ENCODE results near the gene FOXD2.

FOXD2 gene

DNA sequence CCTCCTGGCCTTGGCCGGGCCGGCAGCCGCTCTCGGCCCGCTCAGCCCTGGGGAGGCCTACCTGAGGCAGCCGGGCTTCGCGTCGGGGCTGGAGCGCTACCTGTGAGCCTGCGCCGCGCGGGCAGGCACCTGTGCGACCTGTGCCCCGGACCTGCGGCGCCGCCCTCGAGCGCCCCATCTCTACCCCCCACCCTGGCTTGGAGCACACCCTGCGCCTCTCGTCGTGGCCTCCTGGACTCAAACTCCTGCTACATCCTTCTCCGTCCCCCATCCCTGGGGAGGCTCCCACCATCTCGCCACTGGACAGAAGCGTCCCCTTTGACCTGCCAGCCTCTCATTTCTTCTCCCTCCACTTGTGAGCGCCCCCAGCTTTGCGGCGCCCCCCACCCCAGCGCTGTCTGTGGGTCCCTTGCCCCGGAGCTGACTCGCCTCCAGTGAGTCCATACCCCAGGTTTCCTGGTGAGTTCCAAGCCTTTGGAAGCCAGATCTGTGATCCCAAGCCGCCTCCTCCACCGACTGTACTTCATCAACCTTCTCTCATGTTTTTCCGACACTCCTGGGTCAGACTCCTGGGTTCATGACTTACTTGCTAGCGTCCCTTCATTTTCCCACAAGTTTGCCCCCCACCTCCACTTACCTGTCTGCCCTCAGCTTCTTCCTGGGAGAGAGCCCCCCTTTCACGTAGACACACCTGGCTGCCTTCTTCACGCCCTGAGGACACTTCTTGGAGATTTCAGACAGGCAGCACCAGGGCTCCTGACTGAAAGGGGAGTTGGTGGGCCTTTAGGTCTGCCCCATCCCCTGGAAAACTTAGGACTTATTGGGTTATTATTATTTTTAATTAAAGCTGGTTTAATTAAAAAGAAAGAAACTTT lies 20.4 kb upstream of the FOXD2 start:
- FAIRE-seq: no peak

DNA sequence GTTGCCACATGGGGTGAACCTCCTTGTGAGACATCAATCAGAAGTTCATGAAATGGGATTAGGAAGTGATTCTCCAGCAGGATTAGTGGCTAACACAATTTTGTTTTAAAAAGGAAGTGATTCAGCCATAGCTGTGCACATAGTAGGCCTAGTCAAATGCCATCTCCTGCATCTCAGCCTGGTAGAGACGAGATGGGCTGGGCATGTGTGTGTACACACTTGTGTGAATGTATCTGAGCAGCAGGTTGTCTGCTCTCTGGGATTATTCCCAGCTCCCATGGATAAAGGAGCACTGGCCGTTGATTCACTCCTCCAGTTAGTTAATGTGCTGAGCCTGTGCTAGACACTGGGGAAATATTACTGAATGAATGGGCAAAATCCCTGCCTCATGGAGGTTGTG lies 19.7 kb upstream of the FOXD2 start:
- FAIRE-seq: no peak

DNA sequence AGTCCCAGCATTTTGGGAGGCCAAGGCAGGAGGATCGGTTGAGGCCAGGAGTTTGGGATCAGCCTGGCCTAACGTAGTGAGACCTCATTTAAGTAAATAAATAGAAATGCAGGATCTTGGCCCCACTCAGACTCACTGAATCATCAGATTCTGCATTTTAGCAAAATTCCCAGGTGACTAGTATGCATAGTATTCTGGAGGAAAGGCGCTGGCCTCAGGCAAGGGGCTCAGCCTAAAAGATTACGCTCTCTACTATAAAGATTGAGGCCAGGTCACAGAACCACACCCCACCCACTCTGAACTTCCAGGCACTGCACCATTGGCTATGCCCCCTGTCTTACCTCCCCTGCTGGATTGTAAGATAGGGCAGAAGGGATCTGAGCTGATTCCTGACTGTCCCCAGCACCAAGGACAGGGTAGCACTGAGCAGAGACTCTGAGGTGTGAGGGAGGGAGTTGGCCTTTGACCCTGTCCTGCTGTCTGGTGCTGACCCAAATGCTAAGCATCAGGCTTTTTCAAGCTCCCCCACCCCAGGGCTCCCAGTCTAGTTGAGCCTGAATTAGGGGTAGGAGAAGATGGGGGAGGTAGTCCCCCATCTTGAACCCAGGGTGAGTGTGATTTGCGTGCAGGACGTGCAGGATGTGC lies 19.0 kb upstream of the FOXD2 start:
- no peak for FAIRE-seq

GRCh38 chr1:47420547-47420946 lies 17.3 kb upstream of the FOXD2 start:
- no peak for FAIRE-seq

- no peak for FAIRE-seq
These were observed 14.0 kb upstream of the FOXD2 start for GRCh38 chr1:47423872-47424271.

DNA sequence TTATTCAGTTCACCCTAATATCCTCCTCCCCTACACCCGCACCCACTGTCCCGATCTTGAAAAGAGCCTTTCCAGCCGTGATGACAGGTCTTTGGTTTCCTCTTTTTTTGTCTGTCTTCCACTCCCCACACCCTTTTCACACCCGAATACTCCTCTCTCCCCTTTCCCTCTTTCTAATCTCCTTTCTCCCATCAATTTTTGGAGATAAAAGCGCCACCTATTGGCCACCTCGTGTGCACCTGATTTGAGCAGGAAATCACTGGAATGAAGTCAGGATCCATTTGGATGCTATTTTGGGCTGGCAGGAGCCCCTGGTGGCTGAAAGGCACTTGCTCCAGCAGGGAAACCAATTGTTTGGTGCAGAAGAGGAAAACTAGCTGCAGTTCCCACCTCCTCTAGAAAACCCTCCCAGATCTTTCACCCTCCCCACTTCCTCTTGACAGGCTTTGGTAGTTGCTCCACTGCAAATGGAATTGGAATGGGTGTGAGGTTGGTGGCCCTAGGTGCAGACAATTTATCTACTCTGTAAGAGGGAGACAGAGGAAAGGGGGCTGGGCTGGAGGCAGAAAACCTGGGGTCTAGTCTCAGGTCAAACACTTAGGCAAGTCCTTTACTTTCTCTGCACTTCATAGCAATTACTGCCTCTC lies 13.4 kb upstream of the FOXD2 start:
- FAIRE-seq: no peak

DNA sequence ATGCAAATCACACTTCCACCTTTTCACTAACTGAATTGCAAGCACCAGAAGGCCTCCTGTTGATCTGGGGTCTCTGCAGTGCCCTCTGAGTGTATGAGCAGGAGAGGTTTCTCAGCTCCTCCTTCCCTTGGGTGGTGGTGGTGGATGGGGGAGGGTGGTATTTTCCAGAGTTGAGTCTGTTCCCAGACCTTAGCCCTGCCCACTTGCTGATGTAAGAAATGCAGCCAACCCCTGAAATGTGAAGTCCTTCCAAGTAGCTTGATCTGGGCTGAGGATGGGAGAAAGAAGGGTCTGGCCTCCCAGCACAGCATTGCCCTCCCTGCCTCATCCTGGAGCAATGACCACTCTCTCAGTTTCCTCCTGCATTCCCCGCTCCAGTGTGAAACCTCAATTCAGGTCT lies 6.3 kb upstream of the FOXD2 start:
- FAIRE-seq: no peak

DNA sequence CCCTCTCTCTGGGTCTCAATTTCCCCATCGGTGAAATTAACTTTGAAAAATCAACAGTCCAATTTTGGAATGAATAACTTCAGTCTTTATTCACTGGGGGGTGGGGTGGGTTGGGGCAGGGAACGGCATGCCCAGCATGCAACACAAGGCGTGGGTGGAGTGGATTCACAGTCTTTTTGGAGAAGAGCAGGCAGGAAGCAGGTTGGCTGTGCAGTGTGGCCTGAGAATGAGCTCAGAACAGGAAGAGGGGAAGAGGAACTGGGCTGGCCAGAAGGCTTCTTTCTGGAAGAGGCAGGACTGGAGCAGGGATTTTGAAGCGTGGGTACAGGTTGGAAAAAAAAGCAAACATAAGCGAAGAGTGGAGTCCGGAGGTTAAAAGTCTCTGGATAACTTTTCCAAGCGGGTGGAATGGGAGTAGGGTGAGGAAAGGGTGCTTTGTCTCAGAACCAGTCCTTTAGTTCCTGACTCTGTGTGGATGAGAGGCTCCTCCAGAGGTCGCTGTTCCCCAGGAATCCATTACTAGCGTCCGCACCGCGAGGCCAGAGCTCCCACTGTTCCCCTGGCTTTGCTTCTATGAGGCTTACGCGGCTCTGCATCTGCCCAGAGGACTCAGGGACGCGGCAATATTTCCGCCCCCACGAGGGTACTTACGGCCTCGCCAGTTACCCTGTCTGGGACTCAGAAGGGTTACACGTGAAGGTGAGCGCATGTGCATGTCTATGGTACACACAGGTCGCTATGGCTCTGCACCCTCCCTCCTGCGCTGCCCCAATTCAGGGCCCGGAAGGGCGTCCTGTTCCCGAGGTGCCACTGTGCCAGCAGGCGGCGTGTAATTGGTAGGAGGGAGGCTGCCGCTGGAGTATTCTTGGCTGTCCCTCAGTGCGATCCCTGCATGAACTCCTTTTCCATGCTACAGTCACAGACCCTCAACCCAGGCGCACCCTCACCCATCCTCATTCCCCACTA lies 5.5 kb upstream of the FOXD2 start:
- no peak for FAIRE-seq

DNA sequence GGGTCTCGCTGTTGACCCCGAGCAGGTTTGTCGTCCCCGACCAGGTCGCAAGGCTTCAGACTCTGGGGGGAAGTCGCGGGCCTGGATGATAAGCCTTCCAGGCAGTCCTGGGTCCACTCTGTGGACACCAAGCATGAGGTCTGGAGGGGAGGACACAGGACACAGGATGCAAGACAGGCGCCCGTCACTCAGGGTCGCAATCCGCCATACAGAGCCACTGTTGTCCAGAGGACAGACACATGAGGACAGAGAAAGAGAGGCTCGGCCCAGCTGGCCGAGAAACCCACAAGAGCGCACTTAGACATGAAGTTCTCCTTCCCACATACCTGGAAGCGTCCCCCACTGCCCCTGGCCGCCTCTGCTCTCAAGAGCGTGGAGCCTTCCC lies 4.8 kb upstream of the FOXD2 start:
- FAIRE-seq: no peak

DNA sequence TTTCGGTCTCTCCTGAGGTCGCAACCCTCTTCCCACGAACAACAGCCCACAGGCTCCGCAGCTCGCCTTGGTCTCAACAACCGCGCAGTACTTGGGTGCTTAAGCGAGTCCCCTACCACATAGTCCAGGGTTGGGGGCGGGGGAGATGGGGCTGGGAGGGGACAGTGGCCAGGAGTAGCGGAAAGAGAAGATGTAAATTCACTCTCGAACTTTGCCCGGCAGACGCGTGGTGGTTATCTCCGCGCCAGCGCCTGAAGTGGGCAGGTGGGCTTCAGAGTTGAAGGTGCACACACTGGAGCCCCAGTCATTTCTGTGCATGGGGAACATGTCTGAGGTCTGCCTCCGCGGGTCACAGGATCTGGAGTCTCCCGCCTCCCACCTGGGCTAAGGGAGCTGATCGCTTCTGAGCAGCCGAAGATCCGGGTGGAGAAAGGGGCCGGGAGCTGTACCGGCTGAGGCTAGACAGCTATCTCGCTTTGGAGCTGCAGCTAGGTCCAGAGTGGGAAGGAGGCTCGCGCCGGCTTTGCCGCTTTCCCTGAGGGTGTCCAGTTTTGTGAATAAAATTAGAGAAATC lies 4.3 kb upstream of the FOXD2 start:
- FAIRE-seq: no peak

DNA sequence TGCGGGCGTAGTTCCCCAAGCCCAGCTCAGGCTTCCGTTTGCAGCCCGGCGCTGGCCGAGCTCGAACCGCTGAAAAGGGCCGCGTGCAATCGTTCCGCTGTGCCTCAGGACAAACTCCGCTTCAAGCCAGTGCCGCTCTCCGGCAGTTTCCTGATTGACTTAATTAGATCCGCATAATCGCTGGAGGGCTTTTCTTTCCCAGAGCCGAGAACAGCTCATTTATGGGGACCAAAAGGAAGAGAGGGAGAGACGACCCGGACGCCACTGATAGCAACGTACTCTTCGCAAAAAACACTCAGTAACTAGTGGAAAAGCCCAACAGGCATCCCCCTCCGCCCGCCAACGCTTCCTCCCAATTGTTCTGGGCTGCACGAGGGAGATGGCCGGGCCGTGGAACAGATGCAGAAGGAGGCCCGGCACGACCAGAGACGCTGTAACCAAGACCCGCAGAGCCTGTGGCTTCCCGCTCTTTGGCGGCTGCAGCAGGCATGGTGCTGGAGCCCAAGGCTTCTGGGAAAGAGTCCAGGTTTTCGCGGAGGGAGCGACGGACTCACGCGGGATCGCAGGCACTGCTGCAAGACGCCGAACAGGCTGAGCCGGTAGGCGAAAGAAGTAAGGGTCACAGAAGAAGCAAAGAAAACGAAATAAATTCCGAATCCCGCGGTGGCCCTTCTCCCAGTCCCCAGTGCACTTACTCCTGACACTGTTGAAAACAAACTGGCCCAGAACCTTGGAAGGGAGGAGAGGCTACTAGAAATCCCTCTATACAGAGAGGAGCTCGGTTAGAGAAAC lies 3.6 kb upstream of the FOXD2 start:
- FAIRE-seq: no peak

DNA sequence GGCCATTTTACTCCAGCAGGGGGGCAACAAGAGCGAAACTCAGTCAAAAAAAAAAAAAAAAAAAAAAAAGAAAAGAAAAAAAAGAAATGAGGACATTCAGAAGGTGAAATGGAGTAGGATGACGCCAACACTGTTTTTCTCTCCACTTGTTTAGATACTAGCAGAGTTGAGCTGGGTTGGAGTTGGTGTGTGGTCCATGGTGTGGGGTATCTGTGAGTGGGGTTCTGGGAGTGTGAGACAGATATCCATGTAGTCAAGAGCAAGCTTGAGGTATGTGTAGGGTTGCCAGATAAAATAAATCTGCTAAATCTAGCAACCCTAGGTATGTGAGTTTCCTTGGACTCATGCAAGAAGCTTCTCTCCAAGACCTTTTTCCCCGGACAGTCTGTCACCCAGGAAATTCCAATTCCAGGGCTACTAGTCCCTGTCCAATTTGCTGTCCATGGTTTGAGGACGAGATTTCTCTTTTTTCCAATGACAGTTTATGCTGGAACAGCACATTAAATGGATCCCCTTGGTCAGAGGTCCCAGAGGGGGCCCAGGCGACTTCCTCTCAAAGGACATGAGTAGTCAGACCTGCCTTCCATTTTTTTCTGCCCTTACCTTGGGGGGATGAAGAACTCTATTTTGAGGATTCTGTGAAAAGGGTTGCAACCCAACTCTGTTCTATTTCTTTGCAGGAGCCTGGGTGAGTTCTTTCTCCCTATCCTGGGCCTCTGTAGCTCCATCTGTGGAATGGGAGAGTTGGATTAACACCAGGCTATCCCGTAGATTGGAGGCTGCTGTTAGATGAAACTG lies 2.1 kb upstream of the FOXD2 start:
- no peak for FAIRE-seq

GRCh38 chr1:47436304-47436978 lies 1.4 kb upstream of the FOXD2 start:
- no peak for FAIRE-seq

- no peak for FAIRE-seq
These were observed 831 bp upstream of the FOXD2 start for GRCh38 chr1:47436979-47437446.

DNA sequence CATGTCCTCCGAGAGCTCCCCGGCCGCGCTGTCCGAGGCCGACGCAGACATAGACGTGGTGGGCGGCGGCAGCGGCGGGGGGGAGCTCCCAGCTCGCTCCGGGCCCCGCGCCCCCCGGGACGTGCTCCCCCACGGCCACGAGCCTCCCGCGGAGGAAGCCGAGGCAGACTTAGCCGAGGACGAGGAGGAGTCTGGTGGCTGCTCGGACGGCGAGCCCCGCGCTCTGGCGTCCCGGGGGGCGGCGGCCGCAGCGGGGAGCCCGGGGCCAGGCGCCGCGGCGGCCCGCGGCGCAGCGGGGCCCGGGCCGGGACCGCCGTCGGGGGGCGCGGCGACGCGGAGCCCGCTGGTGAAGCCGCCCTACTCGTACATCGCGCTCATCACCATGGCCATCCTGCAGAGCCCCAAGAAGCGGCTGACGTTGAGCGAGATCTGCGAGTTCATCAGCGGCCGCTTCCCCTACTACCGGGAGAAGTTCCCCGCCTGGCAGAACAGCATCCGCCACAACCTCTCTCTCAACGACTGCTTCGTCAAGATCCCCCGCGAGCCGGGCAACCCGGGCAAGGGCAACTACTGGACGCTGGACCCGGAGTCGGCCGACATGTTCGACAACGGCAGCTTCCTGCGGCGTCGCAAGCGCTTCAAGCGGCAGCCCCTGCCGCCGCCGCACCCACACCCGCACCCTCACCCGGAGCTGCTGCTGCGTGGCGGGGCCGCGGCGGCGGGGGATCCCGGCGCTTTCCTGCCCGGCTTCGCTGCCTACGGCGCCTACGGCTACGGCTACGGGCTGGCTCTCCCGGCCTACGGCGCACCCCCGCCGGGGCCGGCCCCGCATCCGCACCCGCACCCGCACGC lies 547 bp downstream of the FOXD2 start:
- no peak for FAIRE-seq

- no peak for FAIRE-seq
These were observed 1.4 kb downstream of the FOXD2 start for GRCh38 chr1:47439017-47439818.

DNA sequence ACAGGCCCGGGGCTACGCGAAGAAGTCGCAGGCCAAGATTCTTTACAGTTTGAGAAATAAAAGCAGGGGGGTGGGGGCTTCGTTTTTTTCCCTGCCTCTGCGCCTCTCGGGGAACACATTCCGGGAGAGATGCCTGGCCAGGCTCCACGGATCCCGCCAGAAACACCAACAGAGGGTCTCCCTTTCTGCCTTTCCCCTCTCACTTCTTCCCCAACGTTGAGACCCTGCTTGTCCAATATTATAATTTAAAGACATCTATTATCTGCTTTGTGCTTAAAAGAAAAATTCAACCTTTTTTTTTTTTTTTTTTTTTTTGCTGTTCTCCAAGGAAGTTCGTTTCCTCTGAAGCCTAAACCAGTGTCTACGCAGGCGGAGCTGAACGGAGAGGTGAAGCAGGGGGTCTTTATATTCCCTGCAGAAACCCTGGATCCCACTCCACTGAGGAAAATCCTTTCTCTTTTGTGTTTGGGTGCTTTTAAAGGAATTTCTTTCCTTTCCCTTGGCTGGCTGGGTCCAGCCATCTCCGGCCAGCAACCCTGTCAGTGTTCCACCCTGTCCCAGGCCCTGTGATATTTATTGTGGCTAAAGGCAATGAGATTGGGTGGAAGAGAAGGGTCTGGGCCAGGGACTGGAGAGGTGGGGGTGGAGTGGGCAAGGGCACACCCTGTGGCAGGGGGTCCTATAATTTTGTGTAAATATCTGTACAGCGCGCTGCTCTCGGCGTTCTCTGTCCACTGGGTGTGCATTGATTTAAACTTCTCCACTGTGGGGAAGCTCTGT lies 2.2 kb downstream of the FOXD2 start:
- no peak for FAIRE-seq

Data from islet of Langerhans (tissue), 1 donor.